HepG2 (cell line): ENCODE data around the gene APOC3. TPM values are rescaled to one million over a fixed set of nuclear protein-coding genes. Genes with fewer than 3 reads are reported as not detected.

Experiments
- CEBPG ChIP-seq: IDR thresholded peaks from 2 replicates; pipeline ENCODE4 v1.6.1; 2016
- CREM ChIP-seq, 2 experiments: sonication (generic) in 1 of 2; formaldehyde crosslinking in 1 of 2; IDR thresholded peaks; 2 replicates each; pipeline versions ENCODE4 v1.4.0 to v1.6.1; 2016 to 2020; ENCODE audit warnings: antibody characterized with exemption in 1 of 2, mild to moderate bottlenecking in 1 of 2, missing genetic modification reagents in 1 of 2
- EHMT2 ChIP-seq: fragments of 200-600 bp; sonication (generic); IDR thresholded peaks from 2 replicates; pipeline ENCODE4 v1.7.0; 2017; ENCODE audit warnings: antibody characterized with exemption, low read depth, low read length, borderline replicate concordance
- KDM4B ChIP-seq: sonication (generic); formaldehyde crosslinking; IDR thresholded peaks from 2 replicates; pipeline ENCODE4 v1.4.0; 2020; ENCODE audit warnings: missing genetic modification reagents
- KLF12 ChIP-seq: sonication (generic); formaldehyde crosslinking; IDR thresholded peaks from 2 replicates; pipeline ENCODE4 v1.4.0; 2020; ENCODE audit warnings: missing genetic modification reagents, borderline replicate concordance
- MXI1 ChIP-seq: IDR thresholded peaks from 3 replicates; pipeline ENCODE4 v1.6.1; 2012; ENCODE audit warnings: low read depth, low read length, inconsistent platforms, borderline replicate concordance
- NFYC ChIP-seq: IDR thresholded peaks from 2 replicates; pipeline ENCODE4 v1.6.1; 2016; ENCODE audit warnings: missing genetic modification reagents, missing compliant biosample characterization
- NONO ChIP-seq, 2 experiments: fragments of 450-650 bp in 1 of 2; sonication (generic) in 1 of 2; formaldehyde crosslinking in 1 of 2; IDR thresholded peaks in 1 of 2; conservative IDR thresholded peaks in 1 of 2; 2 replicates each; pipeline versions ENCODE4 v1.6.1 to v1.8.0; 2017 to 2022; ENCODE audit warnings: mild to moderate bottlenecking in 1 of 2, missing genetic modification reagents in 1 of 2, moderate library complexity in 1 of 2
- POLR2AphosphoS5 ChIP-seq: IDR thresholded peaks from 2 replicates; pipeline ENCODE4 v1.6.1; 2012; ENCODE audit warnings: low read depth, low read length
- SNAI1 ChIP-seq: sonication (generic); formaldehyde crosslinking; IDR thresholded peaks from 2 replicates; pipeline ENCODE4 v1.5.0; 2020; ENCODE audit warnings: mild to moderate bottlenecking, missing genetic modification reagents, borderline replicate concordance
- SP1 ChIP-seq, 2 experiments: fragments of 450-650 bp in 1 of 2; sonication (generic) in 1 of 2; formaldehyde crosslinking in 1 of 2; IDR thresholded peaks; 2 replicates each; pipeline versions ENCODE4 v1.4.0 to v1.6.1; 2016 to 2020; ENCODE audit warnings: missing genetic modification reagents in 1 of 2
- TCF7 ChIP-seq: sonication (generic); IDR thresholded peaks from 2 replicates; pipeline ENCODE4 v1.6.1; 2016; ENCODE audit warnings: antibody characterized with exemption, low read depth
- polyA plus RNA-seq, 8 experiments: library from polyadenylated mRNA; depleted of rRNA in 3 of 8; stranded (reverse) in 7 of 8; unstranded in 1 of 8; fragments of >200 nt; fragmentation: Illumina TruSeq in 4 of 8; extraction: Trizol in 4 of 8; gene quantifications; 2 replicates each; pipeline versions ENCODE4 v1.2.1 to v1.2.3, GENCODE V29; 2011 to 2016; ENCODE audit warnings: low read depth in 4 of 8, missing spikeins in 1 of 8, mixed read lengths in 1 of 8; ENCODE audit not compliant: insufficient read depth in 1 of 8
- total RNA-seq, 5 experiments: library from RNA; depleted of rRNA; stranded (reverse); fragments of >200 nt; fragmentation: Illumina TruSeq; extraction: Trizol; gene quantifications; 2 replicates each; pipeline ENCODE4 v1.2.3, GENCODE V29; 2016; ENCODE audit warnings: low read depth in 1 of 5
- TF ChIP-seq, protein P1 (sequence below): sonication (generic); formaldehyde crosslinking; IDR thresholded peaks from 2 replicates; pipeline ENCODE4 v1.4.0; 2020; ENCODE audit warnings: missing genetic modification reagents, borderline replicate concordance
- TF ChIP-seq, protein P2 (sequence below): sonication (generic); formaldehyde crosslinking; IDR thresholded peaks from 2 replicates; pipeline ENCODE4 v1.4.0; 2020; ENCODE audit warnings: missing genetic modification reagents
- TF ChIP-seq, protein P3 (sequence below): IDR thresholded peaks from 2 replicates; pipeline ENCODE4 v1.6.1; 2016; ENCODE audit warnings: mild to moderate bottlenecking
- TF ChIP-seq, protein P4 (sequence below): sonication (generic); formaldehyde crosslinking; IDR thresholded peaks from 2 replicates; pipeline ENCODE4 v1.9.0; 2022; ENCODE audit warnings: missing genetic modification reagents, mild to moderate bottlenecking, borderline replicate concordance
- TF ChIP-seq, protein P5 (sequence below): sonication (generic); formaldehyde crosslinking; IDR thresholded peaks from 2 replicates; pipeline ENCODE4 v1.8.1; 2022; ENCODE audit warnings: low read depth, mild to moderate bottlenecking, missing genetic modification reagents

APOC3 gene
- total and polyA plus RNA-seq, 2 of the 13 experiments (the other 11 are each of a cell fraction or from before 2014, with no cell fraction given), result 314 to 687 TPM

DNA sequence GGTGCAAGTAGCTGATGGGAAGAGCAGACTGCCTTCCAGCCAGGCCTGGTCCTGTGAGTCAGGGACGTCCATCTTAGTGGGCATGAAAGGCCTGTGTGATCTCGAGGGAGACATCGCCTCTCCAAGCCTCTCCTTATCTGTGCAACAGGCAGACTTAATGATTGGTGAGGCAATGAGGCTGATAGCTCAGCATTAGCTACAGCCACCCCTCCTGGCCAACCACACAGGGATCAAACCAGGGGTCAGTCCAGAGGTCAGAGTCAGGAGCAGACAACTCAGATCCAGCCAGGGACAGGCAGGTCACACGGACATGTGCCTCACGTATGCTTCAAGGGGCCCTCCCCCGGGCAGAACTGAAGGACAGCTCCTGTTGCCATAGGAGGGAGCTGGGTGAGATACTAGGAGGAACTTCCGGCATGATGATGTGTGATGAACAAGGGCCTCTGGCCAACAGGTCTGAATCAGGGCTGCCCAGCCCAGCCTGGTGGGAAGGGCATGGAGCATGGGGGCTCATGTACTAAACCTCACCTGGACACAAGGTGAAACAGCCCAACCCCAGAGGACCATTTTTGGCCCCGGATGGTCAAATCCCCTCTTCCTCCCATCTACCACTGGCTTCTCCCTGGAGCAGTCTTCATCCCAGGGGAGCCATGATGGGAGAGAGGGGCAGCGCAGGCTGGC lies 2.8 kb upstream of the APOC3 start (continued):
- TF ChIP-seq, protein P1, sequence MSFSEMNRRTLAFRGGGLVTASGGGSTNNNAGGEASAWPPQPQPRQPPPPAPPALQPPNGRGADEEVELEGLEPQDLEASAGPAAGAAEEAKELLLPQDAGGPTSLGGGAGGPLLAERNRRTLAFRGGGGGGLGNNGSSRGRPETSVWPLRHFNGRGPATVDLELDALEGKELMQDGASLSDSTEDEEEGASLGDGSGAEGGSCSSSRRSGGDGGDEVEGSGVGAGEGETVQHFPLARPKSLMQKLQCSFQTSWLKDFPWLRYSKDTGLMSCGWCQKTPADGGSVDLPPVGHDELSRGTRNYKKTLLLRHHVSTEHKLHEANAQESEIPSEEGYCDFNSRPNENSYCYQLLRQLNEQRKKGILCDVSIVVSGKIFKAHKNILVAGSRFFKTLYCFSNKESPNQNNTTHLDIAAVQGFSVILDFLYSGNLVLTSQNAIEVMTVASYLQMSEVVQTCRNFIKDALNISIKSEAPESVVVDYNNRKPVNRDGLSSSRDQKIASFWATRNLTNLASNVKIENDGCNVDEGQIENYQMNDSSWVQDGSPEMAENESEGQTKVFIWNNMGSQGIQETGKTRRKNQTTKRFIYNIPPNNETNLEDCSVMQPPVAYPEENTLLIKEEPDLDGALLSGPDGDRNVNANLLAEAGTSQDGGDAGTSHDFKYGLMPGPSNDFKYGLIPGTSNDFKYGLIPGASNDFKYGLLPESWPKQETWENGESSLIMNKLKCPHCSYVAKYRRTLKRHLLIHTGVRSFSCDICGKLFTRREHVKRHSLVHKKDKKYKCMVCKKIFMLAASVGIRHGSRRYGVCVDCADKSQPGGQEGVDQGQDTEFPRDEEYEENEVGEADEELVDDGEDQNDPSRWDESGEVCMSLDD (CRISPR knock-in tag), result peak; percentile 74; the same call in 1 of the 2 replicates
- TF ChIP-seq SP1 (IDR thresholded peaks at IDR 0.05), result no peak
- TF ChIP-seq SP1 (CRISPR knock-in tag; IDR thresholded peaks at IDR 0.05), result no peak; the same call in 1 of the 2 replicates
- peak; percentile 57 for TF ChIP-seq NFYC
- TF ChIP-seq KDM4B (CRISPR knock-in tag), result peak; percentile 59; the same call in 1 of the 2 replicates
- no peak for TF ChIP-seq EHMT2
- peak; percentile 79 for TF ChIP-seq CREM (IDR thresholded peaks at IDR 0.05)
- TF ChIP-seq CREM (CRISPR knock-in tag; IDR thresholded peaks at IDR 0.05), result no peak
- TF ChIP-seq SNAI1, result no peak
- TF ChIP-seq, protein P2, sequence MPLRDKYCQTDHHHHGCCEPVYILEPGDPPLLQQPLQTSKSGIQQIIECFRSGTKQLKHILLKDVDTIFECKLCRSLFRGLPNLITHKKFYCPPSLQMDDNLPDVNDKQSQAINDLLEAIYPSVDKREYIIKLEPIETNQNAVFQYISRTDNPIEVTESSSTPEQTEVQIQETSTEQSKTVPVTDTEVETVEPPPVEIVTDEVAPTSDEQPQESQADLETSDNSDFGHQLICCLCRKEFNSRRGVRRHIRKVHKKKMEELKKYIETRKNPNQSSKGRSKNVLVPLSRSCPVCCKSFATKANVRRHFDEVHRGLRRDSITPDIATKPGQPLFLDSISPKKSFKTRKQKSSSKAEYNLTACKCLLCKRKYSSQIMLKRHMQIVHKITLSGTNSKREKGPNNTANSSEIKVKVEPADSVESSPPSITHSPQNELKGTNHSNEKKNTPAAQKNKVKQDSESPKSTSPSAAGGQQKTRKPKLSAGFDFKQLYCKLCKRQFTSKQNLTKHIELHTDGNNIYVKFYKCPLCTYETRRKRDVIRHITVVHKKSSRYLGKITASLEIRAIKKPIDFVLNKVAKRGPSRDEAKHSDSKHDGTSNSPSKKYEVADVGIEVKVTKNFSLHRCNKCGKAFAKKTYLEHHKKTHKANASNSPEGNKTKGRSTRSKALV (CRISPR knock-in tag), result peak; percentile 58; the same call in 1 of the 2 replicates
- TF ChIP-seq KLF12 (CRISPR knock-in tag), result peak; percentile 93; the same call in 1 of the 2 replicates
- TF ChIP-seq, protein P3, sequence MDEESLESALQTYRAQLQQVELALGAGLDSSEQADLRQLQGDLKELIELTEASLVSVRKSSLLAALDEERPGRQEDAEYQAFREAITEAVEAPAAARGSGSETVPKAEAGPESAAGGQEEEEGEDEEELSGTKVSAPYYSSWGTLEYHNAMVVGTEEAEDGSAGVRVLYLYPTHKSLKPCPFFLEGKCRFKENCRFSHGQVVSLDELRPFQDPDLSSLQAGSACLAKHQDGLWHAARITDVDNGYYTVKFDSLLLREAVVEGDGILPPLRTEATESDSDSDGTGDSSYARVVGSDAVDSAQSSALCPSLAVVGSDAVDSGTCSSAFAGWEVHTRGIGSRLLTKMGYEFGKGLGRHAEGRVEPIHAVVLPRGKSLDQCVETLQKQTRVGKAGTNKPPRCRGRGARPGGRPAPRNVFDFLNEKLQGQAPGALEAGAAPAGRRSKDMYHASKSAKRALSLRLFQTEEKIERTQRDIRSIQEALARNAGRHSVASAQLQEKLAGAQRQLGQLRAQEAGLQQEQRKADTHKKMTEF (CRISPR knock-in tag), result peak; percentile 90
- peak; percentile 48 for TF ChIP-seq TCF7
- TF ChIP-seq, protein P4, sequence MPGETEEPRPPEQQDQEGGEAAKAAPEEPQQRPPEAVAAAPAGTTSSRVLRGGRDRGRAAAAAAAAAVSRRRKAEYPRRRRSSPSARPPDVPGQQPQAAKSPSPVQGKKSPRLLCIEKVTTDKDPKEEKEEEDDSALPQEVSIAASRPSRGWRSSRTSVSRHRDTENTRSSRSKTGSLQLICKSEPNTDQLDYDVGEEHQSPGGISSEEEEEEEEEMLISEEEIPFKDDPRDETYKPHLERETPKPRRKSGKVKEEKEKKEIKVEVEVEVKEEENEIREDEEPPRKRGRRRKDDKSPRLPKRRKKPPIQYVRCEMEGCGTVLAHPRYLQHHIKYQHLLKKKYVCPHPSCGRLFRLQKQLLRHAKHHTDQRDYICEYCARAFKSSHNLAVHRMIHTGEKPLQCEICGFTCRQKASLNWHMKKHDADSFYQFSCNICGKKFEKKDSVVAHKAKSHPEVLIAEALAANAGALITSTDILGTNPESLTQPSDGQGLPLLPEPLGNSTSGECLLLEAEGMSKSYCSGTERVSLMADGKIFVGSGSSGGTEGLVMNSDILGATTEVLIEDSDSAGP (CRISPR knock-in tag), result peak; percentile 79
- peak; percentile 63; the same call in 1 of the 3 replicates for TF ChIP-seq MXI1
- no peak for TF ChIP-seq NONO (IDR thresholded peaks at IDR 0.05)
- peak; percentile 92 for TF ChIP-seq NONO (CRISPR knock-in tag; conservative IDR thresholded peaks at IDR 0.05)
- TF ChIP-seq, protein P5, sequence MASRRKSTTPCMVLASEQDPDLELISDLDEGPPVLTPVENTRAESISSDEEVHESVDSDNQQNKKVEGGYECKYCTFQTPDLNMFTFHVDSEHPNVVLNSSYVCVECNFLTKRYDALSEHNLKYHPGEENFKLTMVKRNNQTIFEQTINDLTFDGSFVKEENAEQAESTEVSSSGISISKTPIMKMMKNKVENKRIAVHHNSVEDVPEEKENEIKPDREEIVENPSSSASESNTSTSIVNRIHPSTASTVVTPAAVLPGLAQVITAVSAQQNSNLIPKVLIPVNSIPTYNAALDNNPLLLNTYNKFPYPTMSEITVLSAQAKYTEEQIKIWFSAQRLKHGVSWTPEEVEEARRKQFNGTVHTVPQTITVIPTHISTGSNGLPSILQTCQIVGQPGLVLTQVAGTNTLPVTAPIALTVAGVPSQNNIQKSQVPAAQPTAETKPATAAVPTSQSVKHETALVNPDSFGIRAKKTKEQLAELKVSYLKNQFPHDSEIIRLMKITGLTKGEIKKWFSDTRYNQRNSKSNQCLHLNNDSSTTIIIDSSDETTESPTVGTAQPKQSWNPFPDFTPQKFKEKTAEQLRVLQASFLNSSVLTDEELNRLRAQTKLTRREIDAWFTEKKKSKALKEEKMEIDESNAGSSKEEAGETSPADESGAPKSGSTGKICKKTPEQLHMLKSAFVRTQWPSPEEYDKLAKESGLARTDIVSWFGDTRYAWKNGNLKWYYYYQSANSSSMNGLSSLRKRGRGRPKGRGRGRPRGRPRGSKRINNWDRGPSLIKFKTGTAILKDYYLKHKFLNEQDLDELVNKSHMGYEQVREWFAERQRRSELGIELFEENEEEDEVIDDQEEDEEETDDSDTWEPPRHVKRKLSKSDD (CRISPR knock-in tag), result peak; percentile 84; the same call in 1 of the 2 replicates
- peak; percentile 66 for TF ChIP-seq POLR2AphosphoS5
- peak; percentile 85 for TF ChIP-seq CEBPG
